Endodermal cell (in vitro differentiated cells): ENCODE results near the gene SLC8B1. TPM values are rescaled to one million over a fixed set of nuclear protein-coding genes. Genes with fewer than 3 reads are reported as not detected.

Experiments
- DNase-seq: peaks from one replicate; pipeline ENCODE4 v3.0.0-alpha.2; 2017
- H3K27ac ChIP-seq: 2 replicates; pipeline ENCODE4 v1.5.1; 2013; ENCODE audit warnings: mild to moderate bottlenecking, low read depth, low read length, moderate library complexity
- H3K27me3 ChIP-seq: 2 replicates; pipeline ENCODE4 v1.6.1; 2013; ENCODE audit warnings: mild to moderate bottlenecking, low read length, moderate library complexity; ENCODE audit not compliant: insufficient read depth, control insufficient read depth, poor library complexity, severe bottlenecking
- H3K36me3 ChIP-seq: 2 replicates; pipeline ENCODE4 v1.7.0; 2013; ENCODE audit warnings: mild to moderate bottlenecking, low read length, moderate library complexity; ENCODE audit not compliant: control insufficient read depth, insufficient read depth
- H3K4me1 ChIP-seq: one replicate; pipeline ENCODE4 v1.7.0; 2013; ENCODE audit warnings: low read length; ENCODE audit not compliant: control insufficient read depth, insufficient read depth
- H3K4me3 ChIP-seq: 2 replicates; pipeline ENCODE4 v1.5.1; 2013; ENCODE audit warnings: mild to moderate bottlenecking, low read length, moderate library complexity
- H3K9ac ChIP-seq: 2 replicates; pipeline ENCODE4 v1.6.1; 2013; ENCODE audit warnings: mild to moderate bottlenecking, low read length, moderate library complexity; ENCODE audit not compliant: poor library complexity, severe bottlenecking; ENCODE audit errors: extremely low read depth
- H3K9me3 ChIP-seq: 2 replicates; pipeline ENCODE4 v1.6.1; 2013; ENCODE audit warnings: mild to moderate bottlenecking, low read length, moderate library complexity; ENCODE audit not compliant: control insufficient read depth
- H3K27ac Mint-ChIP-seq: 2 replicates; pipeline ENCODE4 v1.8.0; 2020; ENCODE audit warnings: mixed read lengths
- H3K27me3 Mint-ChIP-seq: 2 replicates; pipeline ENCODE4 v1.8.0; 2021; ENCODE audit warnings: mild to moderate bottlenecking, mixed read lengths; ENCODE audit not compliant: insufficient read depth
- H3K36me3 Mint-ChIP-seq: 2 replicates; pipeline ENCODE4 v1.8.0; 2020; ENCODE audit warnings: low read depth, mixed read lengths
- H3K4me1 Mint-ChIP-seq: 2 replicates; pipeline ENCODE4 v1.8.0; 2020; ENCODE audit warnings: mixed read lengths
- H3K4me3 Mint-ChIP-seq: 2 replicates; pipeline ENCODE4 v1.8.0; 2020; ENCODE audit warnings: mild to moderate bottlenecking, moderate library complexity, mixed read lengths
- H3K9me3 Mint-ChIP-seq: 2 replicates; pipeline ENCODE4 v1.8.0; 2020; ENCODE audit warnings: mild to moderate bottlenecking, mixed read lengths
- WGBS, 2 experiments: methylation state at CpG; one replicate each; pipeline versions ENCODE4 v1.1.5 to v1.1.7; 2013; ENCODE audit warnings: missing lambda C conversion rate in 2 of 2, mixed read lengths in 1 of 2; ENCODE audit not compliant: insufficient coverage in 1 of 2, insufficient read length in 1 of 2; 5-methylcytosine and 5-hydroxymethylcytosine counted together
- total RNA-seq, 2 donors: library from RNA; stranded (reverse); fragmentation: NEBNext Ultra II Directional in 1 of 2; extraction: Animal tissue kit (Norgen Biotek cat#: 25700) in 1 of 2; gene quantifications; 2 replicates in 1 of 2; 3 replicates in 1 of 2; pipeline ENCODE4 v1.2.1, GENCODE V29; 2021
- TF ChIP-seq, protein P1 (sequence below): fragments of 200-600 bp; sonication (generic); conservative IDR thresholded peaks from 2 replicates; pipeline ENCODE4 v1.5.0; 2021; ENCODE audit warnings: antibody characterized with exemption, mild to moderate bottlenecking

Gene SLC8B1
- total RNA-seq, 2 donors from 2014 or later, result 6.9 to 9.1 TPM

DNA sequence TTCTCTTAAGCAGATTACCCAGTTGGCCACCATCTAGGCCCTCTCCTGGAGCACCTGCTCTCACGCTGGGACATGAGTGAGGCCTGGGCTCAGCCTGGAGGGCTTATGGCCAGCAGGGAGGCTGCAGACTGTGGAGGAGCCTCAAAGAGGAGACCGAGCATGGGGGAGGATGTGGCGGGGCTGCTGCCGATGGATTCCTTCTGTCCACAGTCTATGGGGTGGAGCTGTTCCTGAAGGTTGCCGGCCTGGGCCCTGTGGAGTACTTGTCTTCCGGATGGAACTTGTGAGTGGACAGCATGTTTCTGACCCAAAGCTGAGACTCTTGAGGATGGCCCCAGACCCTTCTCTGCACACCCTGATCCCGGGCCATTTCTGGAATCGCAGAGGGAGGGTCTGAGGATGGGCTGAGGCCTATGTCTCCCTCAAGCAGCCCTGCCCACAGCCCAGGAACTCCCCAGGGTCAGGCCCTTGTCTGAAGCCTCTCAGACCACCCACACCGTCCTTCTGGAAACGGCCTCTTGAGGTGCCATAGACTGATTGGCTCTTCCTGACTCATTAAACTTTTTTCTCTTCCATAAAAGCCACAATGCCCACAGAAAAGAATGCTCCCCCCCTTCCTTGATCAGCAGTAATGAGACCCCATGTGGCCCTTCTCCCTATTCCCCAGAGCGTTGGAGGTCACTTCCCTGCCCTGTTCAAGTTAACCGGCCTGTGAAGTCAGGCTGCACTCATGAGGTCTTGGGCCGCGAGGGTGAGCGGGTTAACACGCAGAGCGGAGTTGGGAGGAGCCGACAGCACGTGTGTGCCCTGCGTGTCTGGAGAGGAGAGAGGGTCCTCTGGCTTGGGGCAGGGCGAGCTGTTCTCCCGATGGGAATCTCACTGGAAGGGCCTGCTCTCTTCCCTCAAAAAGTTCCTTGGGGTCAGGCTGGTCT, 49.0 kb downstream of the SLC8B1 start:
- no peak overlapping the region for H3K4me3 ChIP-seq
- TF ChIP-seq, protein P1, sequence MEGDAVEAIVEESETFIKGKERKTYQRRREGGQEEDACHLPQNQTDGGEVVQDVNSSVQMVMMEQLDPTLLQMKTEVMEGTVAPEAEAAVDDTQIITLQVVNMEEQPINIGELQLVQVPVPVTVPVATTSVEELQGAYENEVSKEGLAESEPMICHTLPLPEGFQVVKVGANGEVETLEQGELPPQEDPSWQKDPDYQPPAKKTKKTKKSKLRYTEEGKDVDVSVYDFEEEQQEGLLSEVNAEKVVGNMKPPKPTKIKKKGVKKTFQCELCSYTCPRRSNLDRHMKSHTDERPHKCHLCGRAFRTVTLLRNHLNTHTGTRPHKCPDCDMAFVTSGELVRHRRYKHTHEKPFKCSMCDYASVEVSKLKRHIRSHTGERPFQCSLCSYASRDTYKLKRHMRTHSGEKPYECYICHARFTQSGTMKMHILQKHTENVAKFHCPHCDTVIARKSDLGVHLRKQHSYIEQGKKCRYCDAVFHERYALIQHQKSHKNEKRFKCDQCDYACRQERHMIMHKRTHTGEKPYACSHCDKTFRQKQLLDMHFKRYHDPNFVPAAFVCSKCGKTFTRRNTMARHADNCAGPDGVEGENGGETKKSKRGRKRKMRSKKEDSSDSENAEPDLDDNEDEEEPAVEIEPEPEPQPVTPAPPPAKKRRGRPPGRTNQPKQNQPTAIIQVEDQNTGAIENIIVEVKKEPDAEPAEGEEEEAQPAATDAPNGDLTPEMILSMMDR, result no peak
- H3K36me3 ChIP-seq, result no peaks in the 10 kb centered on the region
- H3K4me1 ChIP-seq, result no peaks in the 10 kb centered on the region
- H3K36me3 Mint-ChIP-seq, result peaks cover 2% of the 10 kb centered on the region
- H3K27ac Mint-ChIP-seq, result no peak overlapping the region
- WGBS, 2 experiments, result 88 to 96% methylated on average over 9 to 22 of the region's 22 CpGs
- no peak for DNase-seq
- no peaks in the 10 kb centered on the region for H3K9me3 ChIP-seq
- H3K27me3 Mint-ChIP-seq, result no peaks in the 10 kb centered on the region
- no peak overlapping the region for H3K4me3 Mint-ChIP-seq
- no peaks in the 10 kb centered on the region for H3K9me3 Mint-ChIP-seq
- no peak overlapping the region for H3K9ac ChIP-seq
- no peaks in the 10 kb centered on the region for H3K27me3 ChIP-seq
- H3K4me1 Mint-ChIP-seq, result no peaks in the 10 kb centered on the region
- H3K27ac ChIP-seq, result no peak overlapping the region

DNA sequence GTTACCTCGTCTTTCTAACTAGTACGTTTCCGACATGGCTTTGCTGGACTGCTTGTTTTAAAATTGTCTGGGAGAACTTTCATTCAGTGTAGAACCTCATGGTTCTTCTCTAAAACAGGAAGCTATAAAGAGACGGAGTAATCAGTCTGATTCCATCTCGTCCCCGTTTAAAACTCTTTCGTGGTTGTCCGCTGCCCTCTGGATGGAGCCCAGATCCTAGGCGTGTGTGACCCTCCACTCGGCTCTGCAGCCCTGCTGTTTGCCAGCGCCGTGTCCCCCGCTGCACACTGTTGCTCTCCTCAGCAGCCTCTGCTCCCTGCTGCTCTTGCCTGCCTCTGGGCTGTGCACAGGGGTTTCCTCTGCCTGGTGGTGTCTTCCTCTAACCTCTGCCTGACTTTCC, 50.2 kb downstream of the SLC8B1 start:
- no peaks in the 10 kb centered on the region for H3K27me3 Mint-ChIP-seq
- H3K9me3 Mint-ChIP-seq, result no peaks in the 10 kb centered on the region
- 93 to 95% methylated on average over 13 of the region's 13 CpGs for WGBS, 2 experiments

DNA sequence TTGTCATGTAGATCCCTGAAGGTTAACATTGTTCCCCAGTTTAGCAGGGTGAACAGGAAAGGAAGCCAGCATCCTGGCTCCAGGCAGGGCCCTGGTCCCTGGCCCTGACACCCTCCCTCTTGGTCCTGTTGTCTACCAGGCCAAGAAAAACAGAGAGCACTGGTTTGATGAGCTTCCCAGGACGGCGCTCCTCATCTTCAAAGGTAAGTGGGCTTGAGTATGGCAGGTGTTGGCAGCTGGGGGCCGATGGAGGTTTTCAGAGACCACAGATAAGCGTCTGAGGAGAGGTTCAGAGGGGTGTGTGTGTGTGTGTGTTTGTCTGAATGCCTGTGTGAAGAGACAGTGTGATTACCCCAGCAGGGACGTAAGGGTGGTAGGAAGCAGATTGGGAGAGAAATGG, 56.3 kb downstream of the SLC8B1 start:
- Histone ChIP-seq H3K4me3 (no peak overlapping the region), H3K4me1 (no peaks in the 10 kb centered on the region), H3K9ac (no peak overlapping the region), H3K36me3 (no peaks in the 10 kb centered on the region), H3K9me3 (no peaks in the 10 kb centered on the region), H3K27ac (no peak overlapping the region), H3K27me3 (no peaks in the 10 kb centered on the region)
- TF ChIP-seq, protein P1, result no peak
- Mint-ChIP-seq H3K9me3 (no peaks in the 10 kb centered on the region), H3K27ac (no peak overlapping the region), H3K36me3 (peaks cover 5% of the 10 kb centered on the region), H3K27me3 (no peaks in the 10 kb centered on the region), H3K4me3 (no peak overlapping the region), H3K4me1 (no peaks in the 10 kb centered on the region)
- 87 to 93% methylated on average over 5 of the region's 5 CpGs for WGBS, 2 experiments
- no peak for DNase-seq

More for the DNA sequence above, 50.2 kb downstream of the SLC8B1 start:
- no peaks in the 10 kb centered on the region for H3K4me1 ChIP-seq
- H3K27ac ChIP-seq, result no peak overlapping the region
- H3K4me1 Mint-ChIP-seq, result no peaks in the 10 kb centered on the region
- H3K36me3 ChIP-seq, result no peaks in the 10 kb centered on the region
- peaks cover 2% of the 10 kb centered on the region for H3K36me3 Mint-ChIP-seq
- no peak overlapping the region for H3K4me3 ChIP-seq
- DNase-seq, result no peak
- no peaks in the 10 kb centered on the region for H3K9me3 ChIP-seq
- no peak overlapping the region for H3K27ac Mint-ChIP-seq
- H3K9ac ChIP-seq, result no peak overlapping the region
- H3K27me3 ChIP-seq, result no peaks in the 10 kb centered on the region
- no peak overlapping the region for H3K4me3 Mint-ChIP-seq
- TF ChIP-seq, protein P1, result no peak
